NCI-H748 (cell line): ENCODE results near the gene ZNF341.

ENCODE experiments used
- DNase-seq: peaks from one replicate; lab custom pipeline; 2025; ENCODE audit not compliant: unreplicated experiment; lab: John Stamatoyannopoulos, UW

Gene ZNF341

DNA sequence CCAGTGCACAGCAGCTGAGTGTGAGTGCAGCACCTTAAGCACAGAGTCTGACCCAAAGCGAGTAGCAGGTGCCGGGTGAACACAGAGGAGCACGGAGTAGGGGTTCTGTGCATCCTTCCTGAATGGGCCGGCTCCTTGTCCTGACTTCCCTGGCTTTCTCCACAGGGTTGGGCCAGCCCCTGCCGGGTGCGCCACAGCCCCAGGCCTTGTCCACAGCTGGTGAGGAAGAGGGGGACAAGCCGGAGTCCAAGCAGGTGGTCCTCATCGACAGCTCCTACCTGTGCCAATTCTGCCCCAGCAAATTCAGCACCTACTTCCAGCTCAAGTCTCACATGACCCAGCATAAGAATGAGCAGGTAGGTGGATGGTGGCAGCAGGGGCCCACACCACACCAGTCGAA lies 34.9 kb downstream of the ZNF341 start:
- no peak for DNase-seq

DNA sequence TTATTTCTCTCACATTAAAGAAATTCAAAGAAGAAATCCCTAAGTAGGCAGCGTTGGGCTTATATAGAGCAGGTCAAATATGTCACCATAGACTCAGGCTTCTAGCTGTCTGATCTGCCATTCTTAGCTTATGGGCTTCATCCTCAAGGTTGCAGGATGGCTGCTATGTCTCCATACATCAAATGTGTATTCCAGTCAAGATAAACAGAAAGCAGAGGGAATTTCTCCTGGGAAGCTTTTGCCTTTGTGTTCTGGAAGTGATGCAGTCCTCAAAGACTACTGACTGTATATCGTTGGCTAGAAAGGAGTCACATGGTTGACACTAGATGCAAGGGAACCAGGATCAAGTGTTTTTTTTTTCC lies 36.0 kb downstream of the ZNF341 start:
- no peak for DNase-seq

DNA sequence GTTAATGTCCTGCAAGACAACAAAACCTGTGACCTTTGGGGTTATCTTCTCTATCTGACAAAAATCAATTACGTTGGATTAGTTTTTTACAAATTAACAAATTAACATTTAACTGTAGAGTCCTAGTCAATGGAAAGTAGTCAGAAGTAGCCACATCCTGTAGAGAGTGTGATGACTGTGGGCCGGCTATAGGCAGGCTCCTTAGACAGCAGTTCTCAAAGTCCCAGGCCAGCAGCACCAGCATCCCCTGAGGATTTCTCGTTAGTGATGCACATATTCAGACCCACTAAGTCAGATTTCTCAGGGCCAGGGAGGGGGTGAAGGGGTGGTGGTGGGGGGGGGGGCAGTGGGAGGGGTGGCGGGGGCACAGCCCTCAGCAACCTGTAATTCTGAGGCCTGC lies 37.2 kb downstream of the ZNF341 start:
- DNase-seq, result no peak

DNA sequence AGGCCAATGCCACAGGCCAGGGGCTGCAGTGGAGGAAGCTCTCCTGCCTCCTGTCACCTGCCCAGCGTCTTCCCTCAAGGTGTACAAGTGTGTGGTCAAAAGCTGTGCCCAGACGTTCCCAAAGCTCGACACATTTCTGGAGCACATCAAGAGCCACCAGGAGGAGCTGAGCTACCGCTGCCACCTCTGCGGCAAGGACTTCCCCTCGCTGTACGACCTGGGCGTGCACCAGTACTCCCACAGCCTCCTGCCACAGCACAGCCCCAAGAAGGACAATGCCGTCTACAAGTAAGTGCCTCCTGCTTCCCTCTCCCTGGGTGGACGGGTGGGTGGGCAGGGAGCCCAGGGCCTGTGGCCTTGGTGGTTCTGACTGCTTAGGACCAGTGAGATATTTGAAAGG lies 38.2 kb downstream of the ZNF341 start:
- DNase-seq, result no peak

DNA sequence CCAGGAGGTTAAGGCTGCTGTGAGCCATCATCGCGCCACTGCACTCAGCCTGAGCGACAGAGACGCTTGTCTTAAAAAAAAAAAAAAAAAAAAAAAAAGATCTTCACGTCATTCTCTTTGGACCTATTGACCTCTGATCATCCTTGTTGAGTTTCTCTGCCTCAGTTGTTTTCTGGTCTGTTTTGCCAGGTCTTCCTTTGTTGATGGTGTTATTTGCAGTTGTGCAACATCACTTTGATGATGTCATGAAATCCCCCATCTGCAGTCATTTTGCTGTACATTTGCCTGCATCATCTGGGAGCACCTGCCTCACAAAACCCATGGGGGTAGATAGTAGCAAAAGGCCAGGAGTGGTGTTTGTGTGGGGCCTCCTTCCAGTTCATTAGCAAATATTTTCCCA lies 40.1 kb downstream of the ZNF341 start:
- DNase-seq, result no peak

DNA sequence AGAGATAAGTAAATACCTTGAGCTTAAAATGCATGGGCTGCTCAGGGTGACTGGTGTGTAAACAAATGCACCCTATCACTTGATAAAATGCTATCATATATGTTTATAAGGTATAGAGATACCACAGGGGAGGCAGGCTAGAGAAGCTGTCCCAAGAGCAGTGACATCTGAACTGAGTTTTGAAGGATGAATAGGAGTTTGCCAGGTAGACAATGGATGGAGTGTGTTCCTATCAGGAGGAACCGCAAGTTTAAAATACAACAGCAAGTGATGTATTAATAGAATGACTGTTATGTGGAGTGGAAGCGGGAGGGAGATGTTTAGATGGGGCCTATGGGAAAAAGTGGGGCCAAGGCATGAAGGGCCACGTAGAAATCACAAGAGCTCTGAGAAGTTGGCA lies 40.6 kb downstream of the ZNF341 start:
- no peak for DNase-seq

DNA sequence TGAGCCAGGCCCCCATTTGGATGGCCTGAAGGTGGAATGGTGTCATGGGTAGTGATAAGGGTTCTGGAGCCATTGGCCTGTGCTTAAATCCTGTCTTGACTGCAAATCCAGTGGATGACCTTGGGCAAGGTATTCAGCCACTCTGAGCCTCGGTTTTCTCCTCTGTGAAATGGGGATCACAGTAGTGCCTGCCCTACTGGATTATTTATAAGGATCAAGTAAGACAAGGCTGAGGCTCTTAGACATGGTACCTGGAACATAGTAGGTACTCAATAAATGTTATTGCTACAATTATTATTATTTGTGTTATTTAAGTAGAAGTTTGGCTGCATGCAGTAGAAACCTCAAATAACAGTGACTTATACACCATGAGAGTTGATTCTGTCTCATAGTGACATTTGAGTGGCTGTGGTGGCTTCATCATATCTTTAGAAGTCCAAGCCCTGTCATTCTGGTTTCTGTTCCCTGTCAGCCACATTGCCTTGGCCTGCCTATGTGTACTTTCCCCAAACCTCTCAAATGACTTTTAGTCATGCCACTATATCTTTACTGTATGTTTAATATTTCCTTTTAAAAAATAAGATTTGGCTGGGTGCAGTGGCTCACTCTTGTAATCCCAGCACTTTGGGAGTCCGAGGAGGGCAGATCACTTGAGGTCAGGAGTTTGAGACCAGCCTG lies 41.8 kb downstream of the ZNF341 start:
- no peak for DNase-seq

DNA sequence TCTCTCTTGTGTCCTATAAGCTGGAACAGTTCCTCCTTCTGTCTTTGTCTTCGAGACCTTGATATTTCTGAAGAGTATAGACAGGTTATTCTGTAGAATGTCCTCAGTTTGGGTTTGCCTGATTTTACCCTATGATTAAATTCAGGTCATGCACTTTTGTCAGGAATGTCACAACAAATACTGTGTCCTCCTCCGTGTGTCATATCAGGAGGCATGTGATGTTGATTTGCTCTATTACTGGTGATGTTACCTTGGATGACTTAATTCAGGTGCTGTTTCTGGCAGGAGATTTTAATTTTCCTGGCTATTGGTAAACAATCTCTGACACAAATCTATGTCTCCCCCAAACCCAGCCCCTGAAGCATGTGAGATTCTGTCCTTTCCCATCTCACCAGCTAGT lies 46.0 kb downstream of the ZNF341 start:
- DNase-seq, result no peak

DNA sequence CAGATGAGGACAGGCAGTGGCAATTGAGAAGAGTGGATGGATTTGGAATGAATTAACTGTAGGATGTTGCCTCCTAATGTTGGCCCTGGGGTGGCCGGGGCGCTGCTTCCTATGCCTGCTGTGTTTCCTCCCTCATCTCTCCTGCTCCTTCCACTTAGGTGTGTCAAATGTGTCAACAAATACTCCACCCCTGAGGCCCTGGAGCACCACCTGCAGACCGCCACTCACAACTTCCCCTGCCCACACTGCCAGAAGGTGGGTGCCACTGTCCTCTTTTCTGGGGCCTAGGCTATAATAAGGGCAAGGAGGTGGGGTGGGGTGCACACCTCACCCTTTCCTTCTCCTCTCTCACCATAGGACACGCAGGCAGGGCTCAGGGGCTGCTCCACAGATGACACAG lies 49.3 kb downstream of the ZNF341 start:
- DNase-seq, result no peak

DNA sequence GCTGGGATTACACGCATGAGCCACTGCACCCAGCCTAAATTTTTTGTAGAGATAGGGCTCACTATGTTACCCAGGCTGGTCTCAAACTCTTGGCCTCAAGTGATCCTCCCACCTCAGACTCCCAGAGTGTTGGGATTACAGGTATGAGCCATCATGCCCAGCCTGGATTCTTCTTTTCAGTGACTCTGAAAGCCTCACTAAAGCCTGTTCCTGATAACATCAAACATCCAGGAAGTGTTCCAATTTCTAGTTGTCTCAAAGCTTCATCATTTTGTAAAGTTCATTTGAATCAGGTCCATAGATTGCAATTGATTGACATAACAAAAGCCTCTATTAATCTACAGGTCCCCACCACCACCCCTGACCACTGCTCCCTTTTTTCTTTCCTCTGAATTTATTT lies 50.1 kb downstream of the ZNF341 start:
- DNase-seq, result no peak

DNA sequence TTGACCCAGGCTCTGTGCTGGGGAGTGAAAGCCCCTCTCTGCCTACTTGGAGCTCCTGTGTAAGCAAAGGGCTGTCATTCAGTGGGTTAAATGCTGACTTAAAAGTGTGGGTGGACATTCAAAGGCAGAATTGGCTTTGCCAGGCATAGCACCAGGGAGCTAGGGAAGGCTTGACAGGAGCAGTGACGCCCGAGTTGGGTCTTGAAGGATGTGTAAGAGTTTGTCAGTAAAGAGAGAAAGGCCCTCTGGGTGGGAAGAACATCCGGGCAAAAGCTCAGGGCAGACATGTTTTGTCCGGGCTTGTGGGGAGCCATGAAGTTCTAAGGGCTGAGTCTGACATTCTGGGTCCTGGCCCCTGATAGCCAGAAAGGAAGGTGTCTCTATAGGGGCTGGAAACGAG lies 51.5 kb downstream of the ZNF341 start:
- no peak for DNase-seq

DNA sequence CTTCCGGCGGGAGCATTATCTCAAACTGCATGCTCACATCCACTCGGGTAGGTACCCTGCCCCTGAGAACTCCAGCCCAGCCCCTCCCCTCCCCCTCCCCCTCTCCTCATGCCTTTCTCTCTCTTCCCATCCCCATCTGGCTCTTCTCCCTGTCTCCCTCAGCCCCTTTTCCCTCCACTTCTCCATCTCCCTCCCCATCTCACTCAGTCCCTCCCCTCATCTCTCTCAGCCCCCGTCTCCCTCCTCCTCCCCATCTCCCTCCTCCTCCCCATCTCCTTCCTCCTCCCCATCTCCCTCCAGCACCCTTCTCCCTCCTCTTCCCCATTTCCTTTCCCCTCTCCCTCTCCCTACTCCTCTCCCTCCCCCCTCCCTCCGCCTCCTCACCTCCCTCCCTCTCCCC lies 52.0 kb downstream of the ZNF341 start:
- no peak for DNase-seq

DNA sequence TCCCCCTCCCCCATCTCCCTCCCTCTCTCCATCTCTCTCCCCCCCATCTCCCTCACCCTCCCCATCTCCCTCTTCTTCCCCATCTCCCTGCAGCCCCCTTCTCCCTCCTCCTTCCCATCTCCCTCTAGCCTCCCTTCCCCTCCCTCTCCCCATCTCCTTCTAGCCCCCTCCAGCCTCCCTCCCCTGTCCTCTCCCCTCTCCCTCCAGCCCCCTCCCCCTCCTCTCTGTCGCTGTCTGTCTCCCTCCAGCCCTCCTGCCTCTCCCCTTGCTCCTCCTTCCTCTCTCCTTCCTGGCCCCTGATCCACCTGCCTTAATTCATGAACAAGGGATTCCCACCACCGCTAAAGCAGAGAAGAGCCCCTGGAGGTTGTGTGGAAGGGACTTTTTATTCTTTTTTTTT lies 52.4 kb downstream of the ZNF341 start:
- no peak for DNase-seq

DNA sequence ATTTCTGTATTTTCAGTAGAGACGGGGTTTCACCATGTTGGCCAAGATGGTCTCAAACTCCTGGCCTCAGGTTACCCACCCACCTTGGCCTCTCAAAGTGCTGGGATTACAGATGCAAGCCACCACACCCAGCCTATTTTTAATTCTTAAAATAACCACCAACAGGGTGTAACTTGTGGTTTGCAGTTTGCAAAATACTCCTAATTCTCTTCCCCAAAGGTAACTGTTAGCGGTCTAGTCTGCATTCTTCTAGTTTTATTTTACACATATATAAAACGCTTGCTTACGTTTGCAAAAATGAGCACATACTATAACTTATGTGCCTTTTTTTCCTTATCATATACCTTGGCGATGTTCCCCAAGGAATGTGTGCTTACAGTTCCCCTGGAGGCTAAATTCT lies 53.7 kb downstream of the ZNF341 start:
- no peak for DNase-seq

DNA sequence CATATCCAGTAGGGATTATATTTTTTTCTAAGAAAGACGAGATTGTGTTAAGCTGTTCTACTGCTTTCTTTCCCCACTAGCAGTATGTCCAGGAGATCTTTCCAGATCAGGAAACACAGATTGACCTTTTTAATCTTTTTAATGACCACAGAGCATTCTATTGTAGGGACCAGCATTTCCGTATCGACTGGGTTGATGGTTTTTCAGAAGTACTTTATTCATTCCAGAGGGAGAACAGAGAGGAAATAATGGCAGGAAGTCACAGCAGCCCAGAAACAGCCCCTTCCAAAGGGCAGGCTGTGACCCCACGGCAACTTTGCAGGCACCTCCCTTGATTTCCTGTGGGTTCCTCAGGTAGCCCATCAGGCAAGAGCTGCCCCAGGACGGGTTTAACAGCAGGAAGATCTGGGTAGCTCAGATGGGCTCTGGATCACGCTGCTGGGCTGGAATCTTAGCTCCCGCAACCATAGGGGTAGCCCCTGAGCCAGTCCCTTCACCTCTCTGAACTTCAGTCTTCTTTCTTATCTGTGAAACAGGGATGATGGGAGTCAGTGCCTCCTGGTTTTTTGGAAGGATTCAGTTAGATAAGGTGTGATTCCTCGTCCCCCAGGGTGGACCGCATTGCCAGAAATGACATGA lies 55.6 kb downstream of the ZNF341 start:
- DNase-seq, result no peak

DNA sequence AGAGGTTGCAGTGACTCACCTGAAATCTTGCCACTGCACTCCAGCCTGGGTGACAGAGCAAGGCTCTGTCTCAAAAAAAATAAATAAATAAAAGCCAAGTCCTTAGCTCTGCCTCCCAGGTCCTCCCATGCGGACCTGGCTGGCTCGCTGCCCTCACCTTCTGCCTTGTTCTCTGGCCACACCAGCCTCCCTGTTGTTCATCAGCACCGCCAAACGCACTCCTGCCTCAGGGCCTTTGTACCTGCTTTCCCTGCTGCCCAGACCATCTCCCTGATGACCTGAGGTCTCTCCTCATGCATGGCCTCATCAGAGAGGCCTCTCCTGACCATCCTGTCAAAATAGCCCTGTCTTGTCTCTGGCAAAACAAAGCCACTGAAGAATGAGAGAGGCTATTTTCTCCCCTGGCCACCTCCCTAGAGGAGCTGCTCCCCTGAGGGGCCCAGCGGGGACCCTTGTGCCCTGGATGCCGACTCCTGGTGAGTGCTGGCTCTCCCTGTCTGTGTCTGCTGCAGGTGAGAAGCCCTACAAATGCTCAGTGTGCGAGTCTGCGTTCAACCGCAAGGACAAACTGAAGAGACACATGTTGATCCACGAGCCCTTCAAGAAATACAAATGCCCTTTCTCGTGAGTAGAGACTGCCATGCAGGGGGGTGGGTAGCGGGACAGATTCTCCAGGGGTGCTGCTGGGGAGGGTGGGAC lies 56.7 kb downstream of the ZNF341 start:
- DNase-seq, result no peak

DNA sequence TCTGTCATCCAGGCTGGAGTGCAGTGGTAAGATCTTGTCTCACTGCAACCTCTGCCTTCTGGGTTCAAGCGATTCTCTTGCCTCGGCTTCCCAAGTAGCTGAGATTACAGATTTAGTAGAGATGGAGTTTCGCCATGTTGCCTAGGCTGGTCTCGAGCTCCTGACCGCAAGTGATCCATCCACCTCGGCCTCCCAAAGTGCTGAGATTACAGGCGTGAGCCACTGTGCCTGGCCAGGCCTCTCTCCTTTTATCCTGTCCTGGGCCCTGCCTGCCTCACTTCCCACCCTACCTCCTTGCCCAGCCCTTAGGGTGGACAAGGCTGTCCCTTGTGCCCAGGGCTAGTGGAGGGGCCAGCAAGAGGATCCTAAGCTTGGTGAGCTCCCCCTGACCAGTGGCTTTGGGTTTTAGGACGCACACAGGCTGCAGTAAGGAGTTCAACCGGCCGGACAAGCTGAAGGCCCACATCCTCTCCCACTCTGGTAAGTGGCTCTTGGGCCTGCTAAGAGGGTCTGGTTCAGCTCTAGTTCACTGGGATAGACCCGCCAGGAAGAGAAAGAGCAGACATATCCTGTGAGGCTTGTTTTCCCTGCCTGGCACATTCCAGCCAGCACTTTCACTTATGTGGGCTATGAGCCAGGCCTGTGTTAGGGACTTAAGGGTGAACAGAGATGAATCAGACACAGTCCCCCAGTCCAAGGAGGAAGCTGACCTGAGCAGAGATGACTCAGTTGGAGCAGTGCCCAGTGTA lies 57.5 kb downstream of the ZNF341 start:
- DNase-seq, result no peak

DNA sequence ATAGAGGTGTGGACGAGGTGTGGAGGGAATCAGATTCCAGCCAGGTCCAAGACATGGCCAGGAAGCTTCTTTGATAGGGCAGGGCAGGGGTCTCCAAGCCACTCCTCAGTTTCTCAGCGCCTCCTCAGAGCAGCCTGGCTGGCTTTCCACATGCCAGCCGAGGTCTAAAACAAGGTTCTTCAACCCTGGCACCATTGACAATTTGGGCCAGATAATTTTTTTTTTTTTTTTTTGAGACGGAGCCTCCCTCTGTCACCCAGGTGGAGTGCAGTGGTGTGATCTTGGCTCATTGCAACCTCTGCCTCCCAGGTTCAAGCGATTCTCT lies 58.0 kb downstream of the ZNF341 start:
- no peak for DNase-seq

DNA sequence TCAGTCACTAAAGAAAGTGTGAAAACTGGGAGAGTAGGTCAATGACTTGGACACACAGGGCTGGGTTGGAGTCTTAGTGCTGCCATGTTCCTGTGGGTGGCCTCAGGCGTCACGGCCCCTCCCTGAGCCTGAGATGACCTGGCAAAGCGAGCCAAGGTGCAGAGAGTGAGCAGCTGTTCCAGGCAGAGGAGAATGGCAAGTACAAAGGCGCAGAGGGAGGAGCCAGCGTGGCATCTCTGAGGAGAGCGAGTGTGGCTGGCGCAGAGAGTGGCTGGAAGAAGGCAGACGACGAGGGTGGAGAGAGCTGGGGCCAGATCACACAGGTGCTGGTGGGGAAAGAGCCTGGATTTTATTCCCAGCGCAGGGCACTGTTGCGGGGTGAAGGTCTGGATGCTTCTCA lies 58.8 kb downstream of the ZNF341 start:
- DNase-seq, result no peak

DNA sequence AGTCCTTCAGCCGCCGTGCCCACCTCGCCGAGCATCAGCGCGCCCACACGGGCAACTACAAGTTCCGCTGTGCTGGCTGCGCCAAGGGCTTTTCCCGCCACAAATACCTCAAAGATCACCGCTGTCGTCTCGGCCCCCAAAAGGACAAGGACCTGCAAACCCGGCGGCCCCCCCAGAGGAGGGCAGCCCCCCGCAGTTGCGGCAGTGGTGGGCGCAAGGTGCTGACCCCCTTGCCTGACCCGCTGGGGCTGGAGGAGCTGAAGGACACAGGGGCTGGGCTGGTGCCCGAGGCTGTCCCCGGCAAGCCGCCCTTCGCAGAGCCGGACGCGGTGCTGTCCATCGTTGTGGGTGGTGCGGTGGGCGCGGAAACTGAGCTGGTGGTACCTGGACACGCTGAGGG lies 59.2 kb downstream of the ZNF341 start:
- DNase-seq, result no peak

DNA sequence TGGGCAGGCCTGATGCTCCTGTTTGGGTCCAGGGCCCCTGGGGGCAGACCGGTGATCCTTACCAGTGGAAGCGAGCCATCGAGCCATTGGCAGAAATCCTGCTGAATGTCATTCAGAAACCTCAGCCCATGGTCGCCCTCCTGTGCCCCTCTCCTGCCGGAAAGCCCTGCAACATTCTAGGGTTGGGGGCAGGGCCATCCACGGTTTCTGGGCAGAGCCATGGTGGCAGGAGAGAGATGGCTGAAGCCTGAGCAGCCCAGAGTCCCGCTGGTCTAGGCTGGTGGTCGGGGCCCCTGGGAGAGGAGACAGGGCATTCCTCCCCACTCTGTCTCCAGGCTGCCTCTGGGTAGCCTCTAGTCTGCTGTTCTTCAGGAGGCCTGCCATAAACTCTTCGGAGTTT lies 59.7 kb downstream of the ZNF341 start:
- DNase-seq, result no peak

DNA sequence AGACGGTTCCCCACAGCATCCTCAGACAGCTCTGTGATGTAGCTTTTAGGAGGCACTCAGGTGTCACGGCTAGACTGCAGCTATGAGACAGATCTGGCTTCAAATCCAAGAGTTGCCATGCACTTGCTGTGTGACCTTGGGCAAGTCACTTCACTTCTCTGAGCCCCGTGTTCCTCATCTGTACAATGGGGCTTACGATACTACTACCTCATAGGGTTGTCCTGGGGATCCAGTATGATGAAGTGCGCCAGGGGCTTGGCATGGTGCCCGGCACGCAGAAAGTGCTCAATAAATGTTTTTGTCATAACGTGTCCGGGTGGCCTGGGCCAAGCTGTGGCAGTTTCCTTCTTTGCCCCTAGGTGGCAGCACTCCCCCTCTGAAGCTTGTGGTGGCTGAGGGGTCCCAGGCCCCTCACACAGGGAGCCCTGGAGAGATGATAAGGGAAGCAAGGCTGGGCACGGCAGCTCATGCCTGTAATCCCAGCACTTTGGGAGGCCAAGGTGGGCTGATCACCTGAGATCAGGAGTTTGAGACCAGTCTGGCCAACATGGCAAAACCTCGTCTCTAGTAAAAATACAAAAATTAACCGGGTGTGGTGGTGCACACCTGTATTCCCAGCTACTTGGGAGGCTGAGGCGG lies 60.3 kb downstream of the ZNF341 start:
- DNase-seq, result peak; percentile 33
